Endothelial cell of umbilical vein (primary cell): ENCODE data around the gene RABEP2.

Experiments used
- EZH2 ChIP-seq: IDR thresholded peaks from 2 replicates; pipeline ENCODE4 v1.6.1; 2012; ENCODE audit warnings: borderline replicate concordance, low read depth, mild to moderate bottlenecking, moderate library complexity, low read length, inconsistent platforms; ENCODE audit not compliant: severe bottlenecking
- GATA2 ChIP-seq: IDR thresholded peaks from 2 replicates; pipeline ENCODE4 v1.7.0; 2011; ENCODE audit warnings: low read depth, mild to moderate bottlenecking, moderate library complexity, mixed read lengths, low read length; ENCODE audit not compliant: insufficient read length, insufficient read depth
- POLR2A ChIP-seq: IDR thresholded peaks from 2 replicates; pipeline ENCODE4 v1.6.1; 2012; ENCODE audit warnings: low read depth, mild to moderate bottlenecking, control low read depth, low read length
- TF ChIP-seq, protein P1 (sequence below), 2 donors: IDR thresholded peaks; 1 replicate in 1 of 2; 2 replicates in 1 of 2; pipeline ENCODE4 v1.5.1; 2011; ENCODE audit warnings: low read length in 2 of 2, mild to moderate bottlenecking in 2 of 2, moderate library complexity in 2 of 2, control low read depth in 1 of 2, inconsistent platforms in 1 of 2, low read depth in 1 of 2; ENCODE audit not compliant: insufficient read depth in 1 of 2; ENCODE audit errors: extremely low read depth in 1 of 2

DNA sequence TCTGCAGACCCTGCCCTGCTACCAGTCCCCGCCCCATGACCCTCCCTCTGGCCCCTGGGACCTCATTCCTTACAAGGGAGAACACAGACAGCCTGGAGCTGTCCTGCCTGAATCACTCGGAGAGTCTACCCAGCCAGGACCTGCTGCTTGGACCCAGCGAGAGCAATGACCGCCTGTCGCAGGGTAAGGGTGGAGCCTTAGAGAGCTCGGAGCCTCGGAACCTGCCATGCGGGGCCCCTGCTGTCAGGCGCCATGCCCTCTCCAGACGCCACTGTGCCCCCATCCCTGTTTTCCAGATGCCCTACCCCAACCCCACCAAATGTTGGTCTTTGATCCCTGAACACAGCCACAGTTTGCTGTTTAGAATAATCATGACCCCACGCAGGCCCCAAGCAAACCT lies 55.8 kb downstream of the RABEP2 start:
- TF ChIP-seq, protein P1, sequence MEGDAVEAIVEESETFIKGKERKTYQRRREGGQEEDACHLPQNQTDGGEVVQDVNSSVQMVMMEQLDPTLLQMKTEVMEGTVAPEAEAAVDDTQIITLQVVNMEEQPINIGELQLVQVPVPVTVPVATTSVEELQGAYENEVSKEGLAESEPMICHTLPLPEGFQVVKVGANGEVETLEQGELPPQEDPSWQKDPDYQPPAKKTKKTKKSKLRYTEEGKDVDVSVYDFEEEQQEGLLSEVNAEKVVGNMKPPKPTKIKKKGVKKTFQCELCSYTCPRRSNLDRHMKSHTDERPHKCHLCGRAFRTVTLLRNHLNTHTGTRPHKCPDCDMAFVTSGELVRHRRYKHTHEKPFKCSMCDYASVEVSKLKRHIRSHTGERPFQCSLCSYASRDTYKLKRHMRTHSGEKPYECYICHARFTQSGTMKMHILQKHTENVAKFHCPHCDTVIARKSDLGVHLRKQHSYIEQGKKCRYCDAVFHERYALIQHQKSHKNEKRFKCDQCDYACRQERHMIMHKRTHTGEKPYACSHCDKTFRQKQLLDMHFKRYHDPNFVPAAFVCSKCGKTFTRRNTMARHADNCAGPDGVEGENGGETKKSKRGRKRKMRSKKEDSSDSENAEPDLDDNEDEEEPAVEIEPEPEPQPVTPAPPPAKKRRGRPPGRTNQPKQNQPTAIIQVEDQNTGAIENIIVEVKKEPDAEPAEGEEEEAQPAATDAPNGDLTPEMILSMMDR (IDR thresholded peaks at IDR 0.05; ENCODE audit: extremely low read depth in 1 of 2, insufficient read depth in 1 of 2, low read depth in 1 of 2, low read length in 2 of 2), result no peak
- TF ChIP-seq POLR2A, result no peak
- no peak for TF ChIP-seq GATA2
- no peak for TF ChIP-seq EZH2
